Activated T-helper 2 cell treated with anti-CD3 and anti-CD28 coated beads, Interferon-gamma antibody, Interleukin-2, Interleukin-4, amounts not matched to agents 10 μg/mL and 5 μg/mL and 100 μg/mL, durations not matched to agents 14 hours and 24 hours and 36 hours (primary cell): Measurements from ENCODE around the gene TMBIM6. TPM values are rescaled to one million over a fixed set of nuclear protein-coding genes. Genes with fewer than 3 reads are reported as not detected.

Experiments used
- DNase-seq: peaks from one replicate; pipeline ENCODE4 v3.0.0; 2021; ENCODE audit warnings: low spot score
- H3K27ac Mint-ChIP-seq: one replicate; pipeline ENCODE4 v1.8.0; 2021; ENCODE audit warnings: mixed read lengths
- H3K27me3 Mint-ChIP-seq: one replicate; pipeline ENCODE4 v1.8.0; 2021; ENCODE audit warnings: low read depth, mixed read lengths
- H3K36me3 Mint-ChIP-seq: one replicate; pipeline ENCODE4 v1.8.0; 2021; ENCODE audit warnings: low read depth, mixed read lengths
- H3K4me1 Mint-ChIP-seq: one replicate; pipeline ENCODE4 v1.8.0; 2021; ENCODE audit warnings: low read depth, mixed read lengths
- H3K4me3 Mint-ChIP-seq: one replicate; pipeline ENCODE4 v1.8.0; 2021; ENCODE audit warnings: low read depth, mild to moderate bottlenecking, moderate library complexity, mixed read lengths
- H3K9me3 Mint-ChIP-seq: one replicate; pipeline ENCODE4 v1.8.0; 2021; ENCODE audit warnings: mixed read lengths
- intact Hi-C: fragments of 100-400 bp; cut with micrococcal nuclease; formaldehyde crosslinking; loops from one replicate; pipeline ENCODE4 v1.15.1; 2023
- total RNA-seq: library from RNA; stranded (reverse); gene quantifications from 2 replicates; pipeline ENCODE4 v1.2.3, GENCODE V29; 2022

Gene TMBIM6
- total RNA-seq, 1 donor from 2014 or later, result 405 TPM

DNA sequence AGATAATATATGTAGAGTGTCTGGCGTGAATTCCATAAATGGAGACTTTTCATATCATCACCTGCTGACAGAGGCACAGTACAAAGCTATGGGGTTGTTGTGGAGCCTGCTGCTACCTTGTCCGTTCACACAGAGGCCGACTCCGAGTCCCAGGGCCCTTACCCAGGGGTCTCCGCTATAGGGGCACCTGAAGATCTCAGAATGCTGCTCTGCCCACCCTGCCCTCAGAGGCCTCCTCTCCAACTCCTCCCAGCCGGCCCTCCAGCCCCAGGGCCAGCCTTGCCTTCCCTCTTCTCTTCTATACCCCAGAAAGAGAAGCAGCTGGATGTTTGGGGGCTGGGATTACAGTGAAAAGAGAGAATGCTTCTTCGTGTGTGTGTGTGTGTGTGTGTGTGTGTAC lies 65.5 kb downstream of the TMBIM6 start:
- no peaks in the 10 kb centered on the region for H3K27me3 Mint-ChIP-seq
- no peak overlapping the region for H3K27ac Mint-ChIP-seq
- H3K4me3 Mint-ChIP-seq, result no peak overlapping the region
- no peaks in the 10 kb centered on the region for H3K36me3 Mint-ChIP-seq
- no peaks in the 10 kb centered on the region for H3K9me3 Mint-ChIP-seq
- H3K4me1 Mint-ChIP-seq, result peaks cover 1% of the 10 kb centered on the region
- intact Hi-C loops, result no loop called here
- no peak for DNase-seq

DNA sequence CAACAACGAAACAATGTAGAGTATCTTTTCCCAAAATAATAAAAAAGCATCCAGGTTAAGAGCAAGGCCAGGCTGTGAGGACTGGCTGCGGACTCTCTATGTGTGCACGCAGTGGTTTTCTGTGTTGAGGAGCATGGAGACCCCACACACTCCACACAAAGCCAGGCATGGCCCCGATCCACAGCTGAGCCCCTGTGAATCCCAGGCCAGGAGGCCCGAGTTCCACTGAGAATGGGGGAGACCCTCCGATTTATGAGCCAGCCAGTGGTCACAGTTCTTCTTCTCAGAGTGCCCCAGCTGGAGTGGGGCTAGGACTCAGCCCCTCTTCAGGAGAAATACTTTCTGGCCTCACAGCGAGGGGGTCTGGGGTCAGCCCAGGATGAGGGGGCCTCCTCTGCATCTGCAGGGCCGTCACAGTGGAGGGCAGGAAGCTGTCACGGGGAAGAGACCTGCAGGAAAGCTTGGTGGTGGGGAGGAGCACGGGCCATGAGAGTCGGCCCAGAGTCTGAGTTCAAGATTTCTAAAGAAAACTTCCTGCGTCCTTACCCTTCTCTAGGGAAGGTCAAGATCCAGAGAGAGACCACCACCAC lies 66.7 kb downstream of the TMBIM6 start:
- intact Hi-C loops, result no loop called here
- no peak overlapping the region for H3K27ac Mint-ChIP-seq
- peaks cover 3% of the 10 kb centered on the region for H3K4me1 Mint-ChIP-seq
- H3K4me3 Mint-ChIP-seq, result no peak overlapping the region
- no peaks in the 10 kb centered on the region for H3K27me3 Mint-ChIP-seq
- H3K9me3 Mint-ChIP-seq, result no peaks in the 10 kb centered on the region
- DNase-seq, result no peak
- no peaks in the 10 kb centered on the region for H3K36me3 Mint-ChIP-seq

DNA sequence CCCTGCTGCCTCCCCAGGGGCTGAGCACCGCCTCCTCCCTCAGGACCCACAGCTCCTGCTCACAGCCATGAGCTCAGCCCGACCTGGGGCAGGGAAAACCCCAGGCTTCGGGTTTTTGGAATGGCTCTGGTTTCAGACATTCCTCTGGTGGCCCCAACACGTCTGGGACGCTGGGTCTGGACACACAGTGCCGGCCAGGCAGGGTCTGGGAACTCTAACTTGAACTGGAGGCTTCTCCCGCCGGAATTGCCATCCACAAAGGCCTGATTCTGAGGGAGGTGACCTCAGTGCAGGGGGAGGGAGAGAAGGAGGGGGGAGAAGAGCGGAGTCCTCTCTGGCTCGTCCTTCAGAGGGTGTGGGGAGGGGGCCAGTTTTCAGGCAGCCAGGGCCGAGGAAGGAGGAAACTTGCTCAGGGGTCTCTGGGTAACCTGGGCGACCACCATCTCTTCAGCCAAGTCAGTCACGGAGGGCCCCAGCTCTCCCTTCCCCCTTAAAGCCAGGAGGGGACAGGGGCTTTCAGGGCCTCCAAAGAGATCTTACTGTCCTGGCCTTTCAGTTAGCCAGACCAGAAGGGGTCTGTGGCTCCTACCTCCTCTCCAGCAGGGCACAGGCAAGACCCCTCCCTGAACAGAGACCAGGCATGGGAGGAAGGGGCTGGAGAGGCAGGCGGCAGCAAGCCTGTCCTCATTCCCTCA lies 67.5 kb downstream of the TMBIM6 start:
- H3K4me3 Mint-ChIP-seq, result no peak overlapping the region
- intact Hi-C loops, result no loop called here

DNA sequence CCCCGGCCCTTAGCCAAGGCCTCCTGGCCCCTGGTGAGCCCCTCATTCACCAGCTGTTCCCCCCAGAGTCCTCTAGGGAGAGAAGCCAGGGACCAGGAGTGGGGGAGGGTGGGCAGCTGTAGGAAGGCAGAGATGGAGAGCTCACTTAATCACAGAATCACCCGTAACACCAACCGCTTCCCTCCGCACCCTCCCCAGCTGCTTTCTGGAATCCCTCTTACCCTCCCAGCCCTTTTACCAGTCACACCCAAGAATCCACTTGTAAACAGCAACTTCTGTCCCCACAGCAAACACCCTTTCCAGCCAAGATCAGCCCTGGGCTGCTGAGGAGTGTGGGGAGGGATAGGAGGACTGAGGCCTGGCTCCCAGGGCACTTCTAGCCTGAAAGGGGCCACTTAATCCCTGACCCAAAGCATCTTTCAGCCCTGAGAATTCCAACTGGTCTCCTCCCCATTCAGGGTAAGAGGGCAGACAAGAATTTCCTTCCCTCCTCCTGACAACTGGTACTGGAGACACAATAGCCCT lies 68.1 kb downstream of the TMBIM6 start:
- no peak overlapping the region for H3K4me3 Mint-ChIP-seq
- H3K36me3 Mint-ChIP-seq, result no peaks in the 10 kb centered on the region
- no peaks in the 10 kb centered on the region for H3K9me3 Mint-ChIP-seq
- peaks cover 3% of the 10 kb centered on the region for H3K4me1 Mint-ChIP-seq
- DNase-seq, result no peak
- H3K27ac Mint-ChIP-seq, result no peak overlapping the region
- intact Hi-C loops, result no loop called here
- no peaks in the 10 kb centered on the region for H3K27me3 Mint-ChIP-seq

More for the DNA sequence above, 67.5 kb downstream of the TMBIM6 start:
- Mint-ChIP-seq H3K27ac (no peak overlapping the region), H3K27me3 (no peaks in the 10 kb centered on the region), H3K4me1 (peaks cover 3% of the 10 kb centered on the region), H3K36me3 (no peaks in the 10 kb centered on the region), H3K9me3 (no peaks in the 10 kb centered on the region)
- DNase-seq, result no peak

DNA sequence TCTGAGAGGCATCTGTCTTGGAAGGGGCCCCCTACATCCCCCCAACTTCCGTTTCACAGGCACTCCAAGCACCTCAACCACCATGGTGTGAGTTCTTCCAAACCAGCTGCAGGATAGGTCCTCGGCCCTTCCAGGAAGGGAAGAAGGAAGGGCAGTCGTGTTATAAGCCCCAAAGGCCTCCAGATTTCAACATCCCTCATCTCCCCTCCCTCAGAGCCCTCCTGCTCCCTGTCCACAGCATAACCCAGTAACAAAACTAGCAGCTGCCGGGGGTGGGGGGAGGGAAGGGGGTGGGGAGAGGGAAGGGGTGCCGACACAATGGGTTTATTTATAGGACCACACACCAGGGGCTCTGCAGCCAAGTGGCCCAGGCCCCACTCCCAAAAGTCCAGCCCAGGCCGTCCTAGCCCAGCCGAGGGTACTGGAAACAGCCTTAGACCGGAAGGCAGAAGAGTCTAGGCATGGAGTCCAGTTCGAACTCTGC lies 68.6 kb downstream of the TMBIM6 start:
- no peaks in the 10 kb centered on the region for H3K9me3 Mint-ChIP-seq
- H3K36me3 Mint-ChIP-seq, result no peaks in the 10 kb centered on the region

DNA sequence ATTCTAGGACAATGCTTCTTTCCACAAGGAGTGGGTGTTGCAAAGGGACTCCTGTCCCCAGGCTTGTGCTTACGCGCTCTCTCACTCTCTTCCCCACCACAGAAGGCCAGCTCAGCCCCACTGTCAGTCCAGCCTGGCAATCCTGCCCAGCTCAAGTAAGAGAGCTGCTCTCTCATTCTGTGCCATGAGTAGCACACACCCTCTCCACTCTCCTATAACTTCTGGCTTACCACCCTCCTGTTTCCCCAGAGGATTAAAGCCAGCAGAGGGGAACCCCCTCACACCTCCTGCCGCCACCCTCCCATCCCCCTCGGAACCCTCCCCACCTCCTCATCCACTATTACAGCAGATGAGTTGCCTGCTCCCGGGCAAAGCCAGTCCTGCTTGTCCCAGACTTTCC lies 69.8 kb downstream of the TMBIM6 start:
- H3K9me3 Mint-ChIP-seq, result no peaks in the 10 kb centered on the region
- peaks cover 3% of the 10 kb centered on the region for H3K4me1 Mint-ChIP-seq
- DNase-seq, result no peak
- H3K27me3 Mint-ChIP-seq, result no peaks in the 10 kb centered on the region
- H3K4me3 Mint-ChIP-seq, result no peak overlapping the region
- H3K36me3 Mint-ChIP-seq, result no peaks in the 10 kb centered on the region
- intact Hi-C loops, result no loop called here
- H3K27ac Mint-ChIP-seq, result no peak overlapping the region

More for the DNA sequence above, 68.6 kb downstream of the TMBIM6 start:
- Mint-ChIP-seq H3K4me3 (no peak overlapping the region), H3K27me3 (no peaks in the 10 kb centered on the region), H3K27ac (no peak overlapping the region), H3K4me1 (peaks cover 3% of the 10 kb centered on the region)
- DNase-seq, result no peak
- intact Hi-C loops, result no loop called here

DNA sequence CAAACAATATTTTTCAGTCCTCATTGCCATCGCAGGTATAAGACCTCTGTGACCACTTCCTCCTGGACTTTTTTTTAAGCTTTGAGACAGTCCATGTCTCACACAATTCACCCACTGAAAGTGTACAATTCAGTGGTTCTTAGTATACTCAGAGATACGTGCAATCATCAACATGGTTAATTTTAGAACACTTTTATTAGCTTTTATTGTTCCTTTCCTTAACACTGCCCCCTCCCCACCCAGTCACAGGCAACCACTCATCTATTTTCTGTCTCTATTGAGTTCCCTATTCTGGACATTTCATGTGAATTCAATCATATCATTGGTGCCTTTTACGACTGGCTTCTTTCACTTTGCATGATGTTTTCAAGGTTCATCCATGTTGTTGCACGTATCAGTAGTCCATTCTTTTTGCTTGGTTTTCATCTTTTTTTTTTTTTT lies 70.6 kb downstream of the TMBIM6 start:
- H3K4me3 Mint-ChIP-seq, result no peak overlapping the region
- DNase-seq, result no peak
- intact Hi-C loops, result no loop called here

DNA sequence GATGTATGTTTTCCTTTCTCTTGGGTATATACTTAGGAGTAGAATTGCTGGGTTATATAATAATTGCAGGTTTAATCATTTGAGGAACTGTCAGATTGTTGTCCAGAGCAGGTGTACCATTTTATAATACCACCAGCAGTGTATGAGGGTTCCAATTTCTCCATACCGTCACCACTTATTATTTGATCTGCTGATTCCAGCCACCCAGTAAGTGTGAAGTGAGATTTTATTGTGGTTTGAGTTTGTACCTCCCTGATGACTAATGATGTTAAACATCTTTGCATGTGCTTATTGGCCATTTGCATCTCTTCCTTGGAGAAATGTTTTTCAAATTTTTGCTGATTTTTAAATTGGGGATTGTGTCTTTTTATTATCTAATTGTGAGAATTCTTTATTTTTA lies 71.8 kb downstream of the TMBIM6 start:
- DNase-seq, result no peak
- Mint-ChIP-seq H3K27ac (no peak overlapping the region), H3K36me3 (no peaks in the 10 kb centered on the region), H3K4me3 (no peak overlapping the region), H3K9me3 (no peaks in the 10 kb centered on the region), H3K4me1 (peaks cover 3% of the 10 kb centered on the region), H3K27me3 (no peaks in the 10 kb centered on the region)
- intact Hi-C loops, result no loop called here

More for the DNA sequence above, 70.6 kb downstream of the TMBIM6 start:
- Mint-ChIP-seq H3K4me1 (peaks cover 3% of the 10 kb centered on the region), H3K36me3 (no peaks in the 10 kb centered on the region), H3K9me3 (no peaks in the 10 kb centered on the region), H3K27me3 (no peaks in the 10 kb centered on the region), H3K27ac (no peak overlapping the region)

Other genes starting within 250 kb of the TMBIM6 start
- gene KCNH3, start 202.5 kb upstream of the TMBIM6 start, total RNA-seq, result 2.1 and 2.9 TPM in 2 replicates
- 67.9 and 73.0 TPM in 2 replicates for gene MCRS1, start 173.4 kb upstream of the TMBIM6 start, total RNA-seq
- gene FAM186B, start 135.9 kb upstream of the TMBIM6 start, total RNA-seq, result 0.30 and 0.37 TPM in 2 replicates
- 10.1 and 13.3 TPM in 2 replicates for gene PRPF40B, start 118.0 kb upstream of the TMBIM6 start, total RNA-seq
- 36.2 and 38.0 TPM in 2 replicates for gene FMNL3, start 34.2 kb upstream of the TMBIM6 start, total RNA-seq
- gene NCKAP5L, start 86.9 kb downstream of the TMBIM6 start, total RNA-seq, result 5.3 and 5.7 TPM in 2 replicates
- gene BCDIN3D, start 101.5 kb downstream of the TMBIM6 start, total RNA-seq, result 3.8 and 4.2 TPM in 2 replicates
- 0.05 and 0.23 TPM in 2 replicates for gene FAIM2, start 162.3 kb downstream of the TMBIM6 start, total RNA-seq
- gene AQP2, start 209.2 kb downstream of the TMBIM6 start, total RNA-seq, result not detected in 2 replicates
- not detected in 2 replicates for gene AQP5, start 220.3 kb downstream of the TMBIM6 start, total RNA-seq
- gene AQP6, start 231.4 kb downstream of the TMBIM6 start, total RNA-seq, result not detected in 2 replicates